ENCODE results near the gene MAT2A.

GRCh38 chr2:85549826-85550225, 10.9 kb downstream of the MAT2A start:
- TF ChIP-seq CTCF (IDR thresholded peaks at IDR 0.05 in 4 of 5, conservative IDR thresholded peaks at IDR 0.05 in 1 of 5) (no peak), POLR2A (IDR thresholded peaks at IDR 0.05) (no peak)
